GM23338 (cell line): ENCODE data around the gene ZBTB46. TPM values are rescaled to one million over a fixed set of nuclear protein-coding genes. Genes with fewer than 3 reads are reported as not detected.
A peak's percentile ranks its signal among the peaks of the same experiment; 100 is the strongest.

Source experiments
- ATAC-seq: fragments of 200-7000 bp; cut with Tn5 transposase; 3 replicates; pipeline ENCODE4 v1.9.1; 2020
- DNase-seq: peaks from one replicate; pipeline ENCODE4 v3.0.0-alpha.2; 2015; ENCODE audit warnings: low spot score
- H2AFZ ChIP-seq: fragments of 200-600 bp; sonication (generic); 2 replicates; pipeline ENCODE4 v1.8.0; 2016; ENCODE audit warnings: antibody characterized with exemption, mild to moderate bottlenecking, moderate library complexity
- H3F3A ChIP-seq: fragments of 200-600 bp; sonication (generic); replicated peaks from 2 replicates; pipeline ENCODE4 v1.8.0; 2017; ENCODE audit warnings: antibody characterized with exemption, mixed run types, low read depth
- H3K27ac ChIP-seq: fragments of 200-600 bp; sonication (generic); 2 replicates; pipeline ENCODE4 v1.6.1; 2016; ENCODE audit warnings: low read depth
- H3K27me3 ChIP-seq: fragments of 200-600 bp; sonication (generic); 2 replicates; pipeline ENCODE4 v1.8.0; 2016; ENCODE audit warnings: mild to moderate bottlenecking, mixed run types, moderate library complexity; ENCODE audit not compliant: insufficient read depth
- H3K36me3 ChIP-seq: fragments of 200-600 bp; sonication (generic); 2 replicates; pipeline ENCODE4 v1.8.0; 2016; ENCODE audit warnings: mild to moderate bottlenecking; ENCODE audit not compliant: insufficient read depth
- H3K4me1 ChIP-seq: fragments of 200-600 bp; sonication (generic); 2 replicates; pipeline ENCODE4 v1.8.0; 2016; ENCODE audit warnings: mild to moderate bottlenecking, moderate library complexity; ENCODE audit not compliant: insufficient read depth
- H3K4me2 ChIP-seq: fragments of 200-600 bp; sonication (generic); 2 replicates; pipeline ENCODE4 v1.7.1; 2017; ENCODE audit warnings: mixed run types
- H3K4me3 ChIP-seq: fragments of 200-600 bp; sonication (generic); 2 replicates; pipeline ENCODE4 v1.6.1; 2016; ENCODE audit warnings: mixed run types
- H3K79me2 ChIP-seq: fragments of 200-600 bp; sonication (generic); replicated peaks from 2 replicates; pipeline ENCODE4 v1.8.0; 2017; ENCODE audit warnings: mild to moderate bottlenecking; ENCODE audit not compliant: insufficient read depth
- H3K9me2 ChIP-seq: fragments of 200-600 bp; sonication (generic); 2 replicates; pipeline ENCODE4 v1.8.0; 2017; ENCODE audit not compliant: insufficient read depth
- H4K20me1 ChIP-seq: fragments of 200-600 bp; sonication (generic); replicated peaks from 2 replicates; pipeline ENCODE4 v1.8.0; 2017; ENCODE audit warnings: mild to moderate bottlenecking; ENCODE audit not compliant: insufficient read depth
- H3K27ac Mint-ChIP-seq: 2 replicates; pipeline ENCODE4 v1.8.0; 2020; ENCODE audit warnings: inconsistent platforms, mild to moderate bottlenecking, moderate library complexity, mixed read lengths
- H3K27me3 Mint-ChIP-seq: 3 replicates; pipeline ENCODE4 v1.8.0; 2022; ENCODE audit warnings: low read depth, mild to moderate bottlenecking, moderate library complexity, mixed read lengths, inconsistent platforms; ENCODE audit not compliant: insufficient read depth, poor library complexity
- H3K36me3 Mint-ChIP-seq: 3 replicates; pipeline ENCODE4 v1.8.0; 2021; ENCODE audit warnings: low read depth, mild to moderate bottlenecking, inconsistent platforms, moderate library complexity, mixed read lengths
- H3K4me1 Mint-ChIP-seq: 3 replicates; pipeline ENCODE4 v1.8.0; 2020; ENCODE audit warnings: mild to moderate bottlenecking, inconsistent platforms, mixed read lengths
- H3K4me3 Mint-ChIP-seq: 3 replicates; pipeline ENCODE4 v1.8.0; 2021; ENCODE audit warnings: moderate library complexity, mild to moderate bottlenecking, inconsistent platforms, mixed read lengths
- H3K9me3 Mint-ChIP-seq: 3 replicates; pipeline ENCODE4 v1.8.0; 2020; ENCODE audit warnings: moderate library complexity, mild to moderate bottlenecking, inconsistent platforms, mixed read lengths
- CREB1 ChIP-seq: fragments of 250-450 bp; sonication (Bioruptor Pico); IDR thresholded peaks from 2 replicates; pipeline ENCODE4 v1.5.0; 2020; ENCODE audit warnings: low read depth, mild to moderate bottlenecking, moderate library complexity
- CTCF ChIP-seq, 2 experiments: fragments of 200-600 bp in 1 of 2; sonication (generic) in 1 of 2; conservative IDR thresholded peaks; 2 replicates each; pipeline versions ENCODE4 v1.5.1 to v1.6.1; 2016 to 2017; ENCODE audit warnings: antibody characterized with exemption in 2 of 2, low read depth in 2 of 2, mild to moderate bottlenecking in 2 of 2, moderate library complexity in 1 of 2
- POLR2AphosphoS5 ChIP-seq: IDR thresholded peaks from 2 replicates; pipeline ENCODE4 v1.6.1; 2016; ENCODE audit warnings: antibody characterized with exemption, low read depth
- REST ChIP-seq: IDR thresholded peaks from one replicate; pipeline ENCODE4 v1.6.1; 2018; ENCODE audit warnings: antibody characterized with exemption; ENCODE audit not compliant: unreplicated experiment
- ZNF114 ChIP-seq: fragments of 250-450 bp; sonication (Bioruptor Pico); IDR thresholded peaks from 2 replicates; pipeline ENCODE4 v1.5.0; 2020; ENCODE audit warnings: mild to moderate bottlenecking, moderate library complexity
- ZNF331 ChIP-seq: fragments of 250-450 bp; sonication (Bioruptor Pico); IDR thresholded peaks from 2 replicates; pipeline ENCODE4 v1.5.0; 2020; ENCODE audit warnings: low read depth, mild to moderate bottlenecking, moderate library complexity
- polyA plus RNA-seq: library from polyadenylated mRNA; unstranded; fragments of >200 nt; fragmentation: Nextera tagmentation; extraction: Ambion mirVana; gene quantifications from 2 replicates; pipeline ENCODE4 v1.2.1, GENCODE V29; 2016
- total RNA-seq: library from RNA; depleted of rRNA; stranded (reverse); fragments of >200 nt; shearing (Covaris generic); gene quantifications from 2 replicates; pipeline ENCODE4 v1.2.3, GENCODE V29; 2014

ZBTB46 gene
- total and polyA plus RNA-seq, 2 experiments from 2014 or later = 3.2 to 26.9 TPM

GRCh38 chr20:63701051-63701328 lies 130.1 kb downstream of the ZBTB46 start (continued):
- TF ChIP-seq CREB1 (CRISPR knock-in tag) = no peak
- no peak for TF ChIP-seq CTCF (conservative IDR thresholded peaks at IDR 0.05; ENCODE audit: low read depth in 2 of 2)
- TF ChIP-seq ZNF331 (CRISPR knock-in tag) = no peak
- TF ChIP-seq REST = no peak

- Histone ChIP-seq H3K36me3 (no peaks in the 10 kb centered on the region), H2AFZ (no peak overlapping the region), H3K9me2 (no peaks in the 10 kb centered on the region), H3K4me1 (no peaks in the 10 kb centered on the region), H3K27me3 (no peaks in the 10 kb centered on the region), H3K79me2 (no peaks in the 10 kb centered on the region), H4K20me1 (no peaks in the 10 kb centered on the region; the same call in 1 of the 2 replicates), H3K27ac (no peak overlapping the region), H3F3A (peaks cover 4% of the 10 kb centered on the region; the same call in 1 of the 2 replicates), H3K4me3 (no peak overlapping the region), H3K4me2 (no peak overlapping the region)
- no peak for ATAC-seq
- peaks cover 9% of the 10 kb centered on the region for H3K36me3 Mint-ChIP-seq
- peaks cover 15% of the 10 kb centered on the region for H3K27me3 Mint-ChIP-seq
- no peak for TF ChIP-seq ZNF114 (CRISPR knock-in tag)
- H3K27ac Mint-ChIP-seq = no peak overlapping the region
- peaks cover 3% of the 10 kb centered on the region; the same call in 2 of the 3 replicates for H3K4me1 Mint-ChIP-seq
- H3K4me3 Mint-ChIP-seq = no peak overlapping the region; the same call in 2 of the 3 replicates
- H3K9me3 Mint-ChIP-seq = no peaks in the 10 kb centered on the region
- DNase-seq = no peak
Measured at GRCh38 chr20:63700199-63701050, 130.6 kb downstream of the ZBTB46 start.

- Mint-ChIP-seq H3K27ac (no peak overlapping the region), H3K27me3 (peaks cover 15% of the 10 kb centered on the region), H3K36me3 (peaks cover 3% of the 10 kb centered on the region; the same call in 2 of the 3 replicates), H3K9me3 (no peaks in the 10 kb centered on the region), H3K4me1 (peaks cover 3% of the 10 kb centered on the region; the same call in 2 of the 3 replicates), H3K4me3 (no peak overlapping the region)
- H3K79me2 ChIP-seq = no peaks in the 10 kb centered on the region
- DNase-seq (no peak), ATAC-seq (no peak)
- no peak overlapping the region for H3K27ac ChIP-seq
- H2AFZ ChIP-seq = no peak overlapping the region
- H3K4me3 ChIP-seq = no peak overlapping the region
- no peaks in the 10 kb centered on the region for H3K9me2 ChIP-seq
- peaks cover 4% of the 10 kb centered on the region; the same call in 1 of the 2 replicates for H3F3A ChIP-seq
- H3K27me3 ChIP-seq = no peaks in the 10 kb centered on the region
- H4K20me1 ChIP-seq = no peaks in the 10 kb centered on the region
- no peaks in the 10 kb centered on the region for H3K36me3 ChIP-seq
- no peaks in the 10 kb centered on the region for H3K4me1 ChIP-seq
- H3K4me2 ChIP-seq = no peak overlapping the region
- peak; percentile 1; the same call in 1 of the 2 replicates for TF ChIP-seq POLR2AphosphoS5
Measured at GRCh38 chr20:63699466-63700198, 131.4 kb downstream of the ZBTB46 start.
